Breast epithelium (tissue), 4 donors: ENCODE measurements around the gene ADRB2. TPM values are rescaled to one million over a fixed set of nuclear protein-coding genes. Genes with fewer than 3 reads are reported as not detected.

Source experiments
- DNase-seq, 2 donors: peaks; one replicate each; pipeline ENCODE4 v3.0.0-alpha.2; 2019; ENCODE audit warnings: low spot score in 2 of 2
- H3K27ac ChIP-seq, 2 donors: fragments of 200-600 bp; sonication (generic) in 1 of 2; one replicate each; pipeline ENCODE4 v1.5.1; 2016 to 2019; ENCODE audit warnings: mild to moderate bottlenecking in 1 of 2
- H3K27me3 ChIP-seq, 2 donors: fragments of 200-600 bp; sonication (generic) in 1 of 2; one replicate each; pipeline versions ENCODE4 v1.5.1 to v1.6.0; 2017 to 2019; ENCODE audit warnings: control low read depth in 1 of 2, mild to moderate bottlenecking in 1 of 2
- H3K36me3 ChIP-seq: fragments of 200-600 bp; one replicate; pipeline ENCODE4 v1.5.1; 2019
- H3K4me1 ChIP-seq, 2 donors: fragments of 200-600 bp; sonication (generic); one replicate each; pipeline ENCODE4 v1.5.1; 2016 to 2019; ENCODE audit warnings: control low read depth in 1 of 2
- H3K4me3 ChIP-seq, 3 donors: fragments of 200-600 bp; sonication (generic); 1 replicate in 2 of 3; 2 replicates in 1 of 3; pipeline ENCODE4 v1.5.1; 2016 to 2019; ENCODE audit warnings: mild to moderate bottlenecking in 3 of 3, moderate library complexity in 2 of 3
- H3K9me3 ChIP-seq, 2 donors: fragments of 200-600 bp; sonication (generic) in 1 of 2; one replicate each; pipeline ENCODE4 v1.5.1; 2016 to 2019; ENCODE audit warnings: control low read depth in 1 of 2
- POLR2A ChIP-seq: fragments of 450-650 bp; IDR thresholded peaks from one replicate; pipeline ENCODE4 v1.6.1; 2016; ENCODE audit warnings: antibody characterized with exemption, mild to moderate bottlenecking, moderate library complexity
- POLR2AphosphoS5 ChIP-seq, 3 donors: sonication (generic); formaldehyde crosslinking; IDR thresholded peaks; one replicate each; pipeline ENCODE4 v1.6.1; 2017; ENCODE audit warnings: antibody characterized with exemption in 3 of 3
- intact Hi-C: fragments of 100-400 bp; cut with DNase I; formaldehyde crosslinking; loops from one replicate; pipeline ENCODE4 v1.15.1; 2023; ENCODE audit warnings: low total_unique reads
- total RNA-seq, 3 donors: library from RNA; depleted of rRNA; stranded (reverse); fragments of >200 nt; gene quantifications; one replicate each; pipeline ENCODE4 v1.1.0, GENCODE V29; 2016
- TF ChIP-seq, protein P1 (sequence below), 3 donors: fragments of 450-650 bp; IDR thresholded peaks; one replicate each; pipeline ENCODE4 v1.5.1; 2016 to 2017; ENCODE audit warnings: antibody characterized with exemption in 3 of 3, mild to moderate bottlenecking in 3 of 3, moderate library complexity in 3 of 3

Gene ADRB2
- total RNA-seq, 3 donors from 2014 or later = 9.5 to 41.3 (median 26.4) TPM

DNA sequence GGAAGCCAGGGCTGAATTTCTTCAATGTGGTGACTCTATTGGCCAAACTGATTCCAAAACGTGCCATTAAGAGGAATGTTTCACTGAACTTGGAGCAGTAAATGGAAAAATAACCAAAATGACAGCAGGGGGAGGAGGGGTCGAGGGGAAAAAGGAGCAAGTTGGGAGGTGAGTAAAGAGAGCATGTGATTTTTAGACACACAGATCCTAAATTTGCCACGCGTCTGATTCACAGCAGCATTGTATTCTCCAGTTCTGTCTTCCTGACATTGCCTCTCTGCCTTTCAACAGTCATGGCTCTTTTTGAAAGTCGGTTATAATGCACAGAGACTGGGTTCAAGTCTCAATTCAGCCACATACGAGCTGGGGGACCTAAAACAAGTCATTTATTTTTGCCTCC is 22.0 kb upstream of the ADRB2 start:
- H3K27me3 ChIP-seq = no peaks in the 10 kb centered on the region
- no peaks in the 10 kb centered on the region for H3K4me1 ChIP-seq
- H3K36me3 ChIP-seq = no peaks in the 10 kb centered on the region
- no peak overlapping the region for H3K27ac ChIP-seq
- TF ChIP-seq POLR2A (no peak), POLR2AphosphoS5 (IDR thresholded peaks at IDR 0.05) (no peak)
- TF ChIP-seq, protein P1, sequence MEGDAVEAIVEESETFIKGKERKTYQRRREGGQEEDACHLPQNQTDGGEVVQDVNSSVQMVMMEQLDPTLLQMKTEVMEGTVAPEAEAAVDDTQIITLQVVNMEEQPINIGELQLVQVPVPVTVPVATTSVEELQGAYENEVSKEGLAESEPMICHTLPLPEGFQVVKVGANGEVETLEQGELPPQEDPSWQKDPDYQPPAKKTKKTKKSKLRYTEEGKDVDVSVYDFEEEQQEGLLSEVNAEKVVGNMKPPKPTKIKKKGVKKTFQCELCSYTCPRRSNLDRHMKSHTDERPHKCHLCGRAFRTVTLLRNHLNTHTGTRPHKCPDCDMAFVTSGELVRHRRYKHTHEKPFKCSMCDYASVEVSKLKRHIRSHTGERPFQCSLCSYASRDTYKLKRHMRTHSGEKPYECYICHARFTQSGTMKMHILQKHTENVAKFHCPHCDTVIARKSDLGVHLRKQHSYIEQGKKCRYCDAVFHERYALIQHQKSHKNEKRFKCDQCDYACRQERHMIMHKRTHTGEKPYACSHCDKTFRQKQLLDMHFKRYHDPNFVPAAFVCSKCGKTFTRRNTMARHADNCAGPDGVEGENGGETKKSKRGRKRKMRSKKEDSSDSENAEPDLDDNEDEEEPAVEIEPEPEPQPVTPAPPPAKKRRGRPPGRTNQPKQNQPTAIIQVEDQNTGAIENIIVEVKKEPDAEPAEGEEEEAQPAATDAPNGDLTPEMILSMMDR (IDR thresholded peaks at IDR 0.05) = no peak
- H3K9me3 ChIP-seq = no peaks in the 10 kb centered on the region
- no peak overlapping the region for H3K4me3 ChIP-seq
- intact Hi-C loops = no loop called here
- no peak for DNase-seq

DNA sequence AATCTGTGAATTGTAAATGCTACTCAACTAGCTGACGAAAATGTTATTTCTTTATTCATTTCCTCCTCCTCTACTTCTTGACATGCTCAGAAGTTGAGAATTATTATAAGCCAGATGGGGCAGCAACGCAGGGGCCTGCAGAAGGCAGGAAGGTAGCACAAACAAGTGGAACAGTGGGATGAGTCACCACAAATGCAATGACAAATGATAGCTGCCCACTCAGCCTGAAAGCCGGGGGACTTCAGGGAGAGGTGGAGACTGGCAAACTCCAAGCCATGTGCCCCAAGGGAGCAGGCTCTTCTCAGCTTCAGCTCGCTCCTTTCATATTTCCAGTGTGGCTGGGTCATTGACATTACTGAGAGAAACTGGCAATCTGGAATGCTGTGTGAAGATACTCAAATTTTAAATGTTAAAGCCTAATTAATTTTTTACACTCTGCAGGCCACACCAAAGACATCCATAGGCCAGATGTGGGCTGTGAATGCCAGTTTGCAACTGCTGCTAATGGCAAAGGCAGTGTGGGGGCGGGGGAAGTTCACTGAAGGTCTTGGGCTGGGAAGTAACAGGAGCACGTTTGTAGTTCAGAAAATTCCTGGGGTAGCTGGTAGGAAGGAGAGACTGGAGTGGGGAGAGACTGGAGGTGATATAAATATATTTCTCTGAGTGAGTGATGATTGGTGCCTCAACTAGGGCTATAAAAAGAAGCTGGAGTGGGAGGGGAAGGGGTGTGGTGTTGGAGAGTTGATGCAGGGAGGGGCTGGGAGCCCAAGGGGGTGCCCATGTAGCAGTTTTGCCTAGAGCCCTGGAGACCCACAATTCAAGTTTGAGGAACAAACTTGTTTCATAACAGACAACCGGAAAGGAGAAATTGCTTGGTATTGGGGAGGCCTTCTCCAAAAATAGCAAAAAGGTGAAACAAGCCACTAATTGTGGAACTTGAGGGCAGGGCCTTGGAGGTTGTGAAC is 20.8 kb upstream of the ADRB2 start:
- Histone ChIP-seq H3K9me3 (no peaks in the 10 kb centered on the region), H3K36me3 (no peaks in the 10 kb centered on the region), H3K4me3 (no peak overlapping the region), H3K27ac (no peak overlapping the region), H3K4me1 (no peaks in the 10 kb centered on the region), H3K27me3 (no peaks in the 10 kb centered on the region)
- TF ChIP-seq, protein P1 (IDR thresholded peaks at IDR 0.05) = no peak
- TF ChIP-seq POLR2A (no peak), POLR2AphosphoS5 (IDR thresholded peaks at IDR 0.05) (no peak)
- intact Hi-C loops = no loop called here
- DNase-seq = no peak

DNA sequence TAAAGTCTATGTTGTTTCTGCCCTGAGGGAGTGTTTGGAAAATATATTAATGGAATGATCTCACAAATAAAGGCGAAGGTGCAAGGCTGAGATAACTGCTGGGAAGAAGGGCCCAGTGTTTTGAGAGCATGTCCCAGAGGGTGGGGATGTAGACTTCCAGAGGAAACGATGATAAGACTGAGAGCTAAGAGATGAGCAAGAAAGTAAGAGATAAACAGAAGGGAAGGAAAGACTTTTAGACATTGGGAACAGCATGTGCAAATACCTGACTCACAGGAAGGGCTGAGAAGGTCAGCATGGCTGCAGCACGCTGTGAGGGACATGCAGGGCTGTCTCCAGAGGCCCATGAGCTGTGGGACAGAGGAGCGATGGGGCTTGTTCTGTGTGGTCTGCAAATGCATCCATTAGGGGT is 19.9 kb upstream of the ADRB2 start:
- H3K4me1 ChIP-seq = no peaks in the 10 kb centered on the region
- H3K27me3 ChIP-seq = no peaks in the 10 kb centered on the region
- DNase-seq = no peak
- H3K4me3 ChIP-seq = no peak overlapping the region
- no peak for TF ChIP-seq POLR2AphosphoS5 (IDR thresholded peaks at IDR 0.05)
- TF ChIP-seq, protein P1 (IDR thresholded peaks at IDR 0.05) = no peak
- no peak for TF ChIP-seq POLR2A
- H3K27ac ChIP-seq = no peak overlapping the region
- no peaks in the 10 kb centered on the region for H3K9me3 ChIP-seq
- intact Hi-C loops = no loop called here
- H3K36me3 ChIP-seq = no peaks in the 10 kb centered on the region

DNA sequence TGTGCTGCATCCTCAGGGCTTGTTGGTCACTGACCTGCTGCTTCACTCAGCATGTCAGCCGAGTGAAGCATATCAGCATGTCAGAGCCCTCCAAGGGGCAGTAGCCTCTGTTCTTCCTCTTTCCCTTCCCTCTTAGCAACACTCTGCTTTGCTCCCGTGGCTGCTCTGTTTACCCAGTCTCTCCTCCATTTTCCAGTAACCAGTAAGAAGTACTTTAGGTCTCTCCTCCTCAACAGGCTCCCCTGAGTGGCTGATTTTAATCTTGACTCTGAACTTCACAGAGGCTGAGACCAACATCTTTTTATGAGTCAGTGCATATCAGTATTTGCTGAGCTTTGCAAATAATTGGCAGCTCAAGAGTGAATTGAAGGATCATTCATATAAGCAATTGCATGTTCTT is 18.6 kb upstream of the ADRB2 start:
- H3K4me3 ChIP-seq = no peak overlapping the region
- H3K36me3 ChIP-seq = no peaks in the 10 kb centered on the region
- no peak for DNase-seq
- H3K27me3 ChIP-seq = no peaks in the 10 kb centered on the region
- H3K9me3 ChIP-seq = no peaks in the 10 kb centered on the region
- no peaks in the 10 kb centered on the region for H3K4me1 ChIP-seq
- TF ChIP-seq POLR2AphosphoS5 (IDR thresholded peaks at IDR 0.05) (no peak), POLR2A (no peak)
- TF ChIP-seq, protein P1 (IDR thresholded peaks at IDR 0.05) = no peak
- intact Hi-C loops = no loop called here
- H3K27ac ChIP-seq = no peak overlapping the region
